ENCODE data around the gene KRT31. TPM values are rescaled to one million over a fixed set of nuclear protein-coding genes. Genes with fewer than 3 reads are reported as not detected.

The KRT31 gene
- not detected for polyA plus RNA-seq
- long read RNA-seq, donor 1, result 0 reads
- long read RNA-seq, donor 2, result 0 reads
- long read RNA-seq, donor 3, result 0 reads
- long read RNA-seq, donor 4, result 0 reads
- long read RNA-seq, donor 5, result 0 reads
- long read RNA-seq, donor 6, result 0 reads
- long read RNA-seq, donor 7, result 0 reads
- long read RNA-seq, donor 8, result 0 reads
- long read RNA-seq, donor 9, result 0 reads
- long read RNA-seq, donor 10, result 0 reads
- long read RNA-seq, donor 11, result 0 reads

- no peak within 1 kb of the TSS for H3K4me3 ChIP-seq (ENCODE audit: low read length)
- no CpG with 5 or more reads among the region's 16 CpGs for WGBS (ENCODE audit: insufficient coverage, low lambda C conversion rate)
- no peak for DNase-seq
- no peaks in the 10 kb centered on the region for H3K4me1 ChIP-seq (ENCODE audit: control insufficient read depth, insufficient read depth, low read length)
- peaks cover 2% of the 10 kb centered on the region for H3K27me3 ChIP-seq (ENCODE audit: control insufficient read depth, insufficient read depth, low read length)
- H3K9me3 ChIP-seq (ENCODE audit: control insufficient read depth, low read depth, low read length), result no peaks in the 10 kb centered on the region
- H3K27ac ChIP-seq (ENCODE audit: low read length), result no peak within 1 kb of the TSS
- no peaks in the 10 kb centered on the region for H3K36me3 ChIP-seq (ENCODE audit: control insufficient read depth, insufficient read depth, low read length)
Observed at GRCh38 chr17:41396996-41397660, at the start of gene KRT31. KRT31 (minus strand) TSS chr17:41397608; CDS start chr17:41397539, 69 bp downstream.

- no peak for DNase-seq
- Histone ChIP-seq H3K27me3 (ENCODE audit: control insufficient read depth, insufficient read depth, low read length) (peaks cover 29% of the 10 kb centered on the region), H3K9me3 (ENCODE audit: control insufficient read depth, low read depth, low read length) (no peaks in the 10 kb centered on the region), H3K27ac (ENCODE audit: low read length) (no peak overlapping the region), H3K4me1 (ENCODE audit: control insufficient read depth, insufficient read depth, low read length) (no peaks in the 10 kb centered on the region), H3K36me3 (ENCODE audit: control insufficient read depth, insufficient read depth, low read length) (no peaks in the 10 kb centered on the region), H3K4me3 (ENCODE audit: low read length) (no peak overlapping the region)
- WGBS (ENCODE audit: insufficient coverage, low lambda C conversion rate), result no CpG with 5 or more reads among the region's 2 CpGs
Observed at GRCh38 chr17:41446806-41447205, 49.4 kb upstream of the KRT31 start.

GRCh38 chr17:41444640-41445039 is 47.2 kb upstream of the KRT31 start:
- DNase-seq, result no peak
- no peaks in the 10 kb centered on the region for H3K4me1 ChIP-seq (ENCODE audit: control insufficient read depth, insufficient read depth, low read length)
- no peak overlapping the region for H3K4me3 ChIP-seq (ENCODE audit: low read length)
- H3K27me3 ChIP-seq (ENCODE audit: control insufficient read depth, insufficient read depth, low read length), result peaks cover 33% of the 10 kb centered on the region
- no peaks in the 10 kb centered on the region for H3K9me3 ChIP-seq (ENCODE audit: control insufficient read depth, low read depth, low read length)
- H3K27ac ChIP-seq (ENCODE audit: low read length), result no peak overlapping the region
- whole genome bisulfite sequencing (ENCODE audit: insufficient coverage, low lambda C conversion rate), result 71% methylated on average over 2 of the region's 3 CpGs
- H3K36me3 ChIP-seq (ENCODE audit: control insufficient read depth, insufficient read depth, low read length), result no peaks in the 10 kb centered on the region

- Histone ChIP-seq H3K27me3 (ENCODE audit: control insufficient read depth, insufficient read depth, low read length) (peaks cover 33% of the 10 kb centered on the region), H3K36me3 (ENCODE audit: control insufficient read depth, insufficient read depth, low read length) (no peaks in the 10 kb centered on the region), H3K9me3 (ENCODE audit: control insufficient read depth, low read depth, low read length) (no peaks in the 10 kb centered on the region), H3K4me1 (ENCODE audit: control insufficient read depth, insufficient read depth, low read length) (no peaks in the 10 kb centered on the region), H3K27ac (ENCODE audit: low read length) (no peak overlapping the region), H3K4me3 (ENCODE audit: low read length) (no peak overlapping the region)
- DNase-seq, result no peak
- no CpG with 5 or more reads among the region's 1 CpG for WGBS (ENCODE audit: insufficient coverage, low lambda C conversion rate)
Observed at GRCh38 chr17:41444186-41444585, 46.8 kb upstream of the KRT31 start.

- Histone ChIP-seq H3K27ac (ENCODE audit: low read length) (no peak overlapping the region), H3K4me3 (ENCODE audit: low read length) (no peak overlapping the region), H3K27me3 (ENCODE audit: control insufficient read depth, insufficient read depth, low read length) (peaks cover 29% of the 10 kb centered on the region), H3K4me1 (ENCODE audit: control insufficient read depth, insufficient read depth, low read length) (no peaks in the 10 kb centered on the region), H3K36me3 (ENCODE audit: control insufficient read depth, insufficient read depth, low read length) (no peaks in the 10 kb centered on the region), H3K9me3 (ENCODE audit: control insufficient read depth, low read depth, low read length) (no peaks in the 10 kb centered on the region)
- no peak for DNase-seq
- WGBS (ENCODE audit: insufficient coverage, low lambda C conversion rate), result no CpG with 5 or more reads among the region's 4 CpGs
Observed at GRCh38 chr17:41442739-41443138, 45.3 kb upstream of the KRT31 start.

- WGBS (ENCODE audit: insufficient coverage, low lambda C conversion rate), result no CpG with 5 or more reads among the region's 10 CpGs
- H3K27ac ChIP-seq (ENCODE audit: low read length), result no peak within 1 kb of the TSS
Observed at GRCh38 chr17:41440531-41441033, 43.2 kb upstream of the KRT31 start, which contains the start of gene KRT38. KRT38 (minus strand) TSS chr17:41440983; CDS start chr17:41440921, 62 bp downstream.

GRCh38 chr17:41439375-41439774 is 42.0 kb upstream of the KRT31 start:
- Histone ChIP-seq H3K4me3 (ENCODE audit: low read length) (no peak overlapping the region), H3K36me3 (ENCODE audit: control insufficient read depth, insufficient read depth, low read length) (no peaks in the 10 kb centered on the region), H3K4me1 (ENCODE audit: control insufficient read depth, insufficient read depth, low read length) (no peaks in the 10 kb centered on the region), H3K27me3 (ENCODE audit: control insufficient read depth, insufficient read depth, low read length) (peaks cover 19% of the 10 kb centered on the region), H3K27ac (ENCODE audit: low read length) (no peak overlapping the region), H3K9me3 (ENCODE audit: control insufficient read depth, low read depth, low read length) (no peaks in the 10 kb centered on the region)
- 100% methylated on average over 1 of the region's 5 CpGs for WGBS (ENCODE audit: insufficient coverage, low lambda C conversion rate)
- no peak for DNase-seq

More at GRCh38 chr17:41440531-41441033, 43.2 kb upstream of the KRT31 start, which contains the start of gene KRT38:
- Histone ChIP-seq H3K9me3 (ENCODE audit: control insufficient read depth, low read depth, low read length) (no peaks in the 10 kb centered on the region), H3K4me3 (ENCODE audit: low read length) (no peak within 1 kb of the TSS), H3K36me3 (ENCODE audit: control insufficient read depth, insufficient read depth, low read length) (no peaks in the 10 kb centered on the region), H3K27me3 (ENCODE audit: control insufficient read depth, insufficient read depth, low read length) (peaks cover 25% of the 10 kb centered on the region), H3K4me1 (ENCODE audit: control insufficient read depth, insufficient read depth, low read length) (no peaks in the 10 kb centered on the region)
- no peak for DNase-seq

GRCh38 chr17:41437769-41438168 is 40.4 kb upstream of the KRT31 start:
- H3K4me1 ChIP-seq (ENCODE audit: control insufficient read depth, insufficient read depth, low read length), result no peaks in the 10 kb centered on the region
- no CpG with 5 or more reads among the region's 9 CpGs for WGBS (ENCODE audit: insufficient coverage, low lambda C conversion rate)
- H3K36me3 ChIP-seq (ENCODE audit: control insufficient read depth, insufficient read depth, low read length), result no peaks in the 10 kb centered on the region
- H3K27me3 ChIP-seq (ENCODE audit: control insufficient read depth, insufficient read depth, low read length), result peaks cover 13% of the 10 kb centered on the region
- no peak for DNase-seq
- H3K9me3 ChIP-seq (ENCODE audit: control insufficient read depth, low read depth, low read length), result no peaks in the 10 kb centered on the region
- no peak overlapping the region for H3K4me3 ChIP-seq (ENCODE audit: low read length)
- H3K27ac ChIP-seq (ENCODE audit: low read length), result no peak overlapping the region

GRCh38 chr17:41437254-41437653 is 39.8 kb upstream of the KRT31 start:
- H3K4me1 ChIP-seq (ENCODE audit: control insufficient read depth, insufficient read depth, low read length), result no peaks in the 10 kb centered on the region
- DNase-seq, result no peak
- peaks cover 12% of the 10 kb centered on the region for H3K27me3 ChIP-seq (ENCODE audit: control insufficient read depth, insufficient read depth, low read length)
- no peak overlapping the region for H3K27ac ChIP-seq (ENCODE audit: low read length)
- H3K36me3 ChIP-seq (ENCODE audit: control insufficient read depth, insufficient read depth, low read length), result no peaks in the 10 kb centered on the region
- H3K9me3 ChIP-seq (ENCODE audit: control insufficient read depth, low read depth, low read length), result no peaks in the 10 kb centered on the region
- no peak overlapping the region for H3K4me3 ChIP-seq (ENCODE audit: low read length)
- no CpG with 5 or more reads among the region's 7 CpGs for WGBS (ENCODE audit: insufficient coverage, low lambda C conversion rate)

- no CpG with 5 or more reads among the region's 5 CpGs for WGBS (ENCODE audit: insufficient coverage, low lambda C conversion rate)
- H3K9me3 ChIP-seq (ENCODE audit: control insufficient read depth, low read depth, low read length), result no peaks in the 10 kb centered on the region
- DNase-seq, result peak in 1 of 2 donors; percentile 34
- H3K4me1 ChIP-seq (ENCODE audit: control insufficient read depth, insufficient read depth, low read length), result no peaks in the 10 kb centered on the region
- H3K27ac ChIP-seq (ENCODE audit: low read length), result no peak overlapping the region
- H3K4me3 ChIP-seq (ENCODE audit: low read length), result no peak overlapping the region
- H3K27me3 ChIP-seq (ENCODE audit: control insufficient read depth, insufficient read depth, low read length), result peaks cover 16% of the 10 kb centered on the region
- no peaks in the 10 kb centered on the region for H3K36me3 ChIP-seq (ENCODE audit: control insufficient read depth, insufficient read depth, low read length)
Observed at GRCh38 chr17:41434415-41434814, 37.0 kb upstream of the KRT31 start.

Data from large intestine (tissue), 12 donors.